ENCODE measurements around the gene PPFIBP1. TPM values are rescaled to one million over a fixed set of nuclear protein-coding genes. Genes with fewer than 3 reads are reported as not detected.

PPFIBP1 gene
- total and polyA plus RNA-seq, 2 of the 8 experiments (the other 6 are each of a cell fraction or from before 2014, with no cell fraction given) = 7.7 to 31.3 TPM

DNA sequence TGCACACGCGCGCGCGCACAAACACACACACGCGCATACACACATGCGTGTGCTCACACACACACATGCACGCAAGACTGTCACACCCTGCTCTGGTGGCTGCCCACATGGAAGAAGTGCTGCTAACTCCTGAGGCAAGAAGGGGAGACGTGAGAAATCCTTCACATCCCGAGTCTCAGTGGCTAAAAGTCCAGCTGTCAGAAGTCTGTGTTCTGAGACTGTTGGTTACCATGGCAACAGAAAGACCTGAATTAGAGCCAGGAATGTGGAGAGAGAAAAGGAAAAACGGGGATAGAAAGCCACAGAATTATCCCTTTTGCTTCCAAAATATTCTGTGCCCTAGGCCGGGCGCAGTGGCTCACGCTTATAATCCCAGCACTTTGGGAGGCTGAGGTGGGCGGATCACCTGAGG is 71.2 kb downstream of the PPFIBP1 start:
- H2BK120ac ChIP-seq (replicated peaks; ENCODE audit: low read depth, low read length) = no peak overlapping the region
- H2AFZ ChIP-seq (ENCODE audit: low read length) = no peak overlapping the region
- no peak overlapping the region for H3K56ac ChIP-seq (replicated peaks; ENCODE audit: insufficient read length, low read depth, low read length)
- POLR2A ChIA-PET (ENCODE audit: partially characterized antibody) = no interaction called here
- no peaks in the 10 kb centered on the region for H3K9me3 ChIP-seq (ENCODE audit: insufficient read depth in 2 of 2, low read depth in 1 of 2, low read length in 1 of 2)
- no peak overlapping the region for H3K9ac ChIP-seq (replicated peaks in 1 of 4; ENCODE audit: extremely low read depth in 1 of 4, low read depth in 3 of 4, low read length in 3 of 4)
- no peak overlapping the region for H2BK20ac ChIP-seq (ENCODE audit: low read length)
- CTCF ChIA-PET (ENCODE audit: partially characterized antibody) = interaction anchor here (0.8 kb wide), 1 partner anchor 40 kb away, joined by 4 read pairs; no protein-coding TSS in a partner anchor
- no peak overlapping the region for H4K91ac ChIP-seq (replicated peaks; ENCODE audit: insufficient read length, low read length)
- no peaks in the 10 kb centered on the region for H3K79me2 ChIP-seq (ENCODE audit: control insufficient read depth in 1 of 2, insufficient read depth in 2 of 2, low read length in 2 of 2)
- no peak overlapping the region for H3K4ac ChIP-seq (replicated peaks; ENCODE audit: insufficient read length, low read depth, low read length)
- peaks cover 0 to 3% (median 0%) of the 10 kb centered on the region in 4 experiments; a peak in 1 of 7 replicates for H3K4me1 ChIP-seq (replicated peaks in 1 of 4; ENCODE audit: control insufficient read depth in 3 of 4, insufficient read depth in 4 of 4, low read length in 3 of 4)
- no peaks in the 10 kb centered on the region for H3K27me3 ChIP-seq (replicated peaks in 1 of 4; ENCODE audit: control insufficient read depth in 3 of 4, extremely low read depth in 1 of 4, insufficient read depth in 3 of 4, low read length in 3 of 4)
- H3K27ac ChIP-seq (ENCODE audit: low read depth, low read length) = no peak overlapping the region
- H3K4me3 ChIP-seq (ENCODE audit: extremely low read depth in 1 of 4, insufficient read depth in 2 of 4, low read depth in 3 of 4, low read length in 4 of 4) = no peak overlapping the region
- WGBS, 2 experiments (ENCODE audit: extremely low coverage in 1 of 2, insufficient coverage in 1 of 2, insufficient read length in 1 of 2, insufficient replicate concordance in 2 of 2, low coverage in 1 of 2, low lambda C conversion rate in 2 of 2, missing lambda C conversion rate in 1 of 2) = 92% methylated on average over 16 of the region's 16 CpGs; no CpG with 5 or more reads in 1 of the 2 experiments
- no peaks in the 10 kb centered on the region for H3K79me1 ChIP-seq (ENCODE audit: low read depth, low read length)
- H3K36me3 ChIP-seq (ENCODE audit: control insufficient read depth in 2 of 4, insufficient read depth in 4 of 4, low read length in 3 of 4) = no peaks in the 10 kb centered on the region
- H4K20me1 ChIP-seq (replicated peaks in 1 of 2; ENCODE audit: control insufficient read depth in 1 of 2, insufficient read depth in 2 of 2, low read length in 2 of 2) = peaks cover 0 to 2% of the 10 kb centered on the region in 2 experiments
- H4K8ac ChIP-seq (ENCODE audit: extremely low read depth, insufficient read depth, low read length) = no peak overlapping the region
- H2BK5ac ChIP-seq (ENCODE audit: low read depth, low read length) = no peak overlapping the region
- no peak overlapping the region for H3K18ac ChIP-seq (ENCODE audit: extremely low read depth, low read length)
- no peak overlapping the region for H2BK15ac ChIP-seq (ENCODE audit: low read length)
- no peak overlapping the region for H3K14ac ChIP-seq (ENCODE audit: insufficient read length)
- H3K23me2 ChIP-seq (ENCODE audit: low read depth, low read length) = no peaks in the 10 kb centered on the region
- 0 out of 2 replicates have a peak overlapping the region, but pooled peaks have one; percentile 39 for H2AK5ac ChIP-seq (ENCODE audit: low read depth, low read length)
- no peak overlapping the region for H2BK12ac ChIP-seq (ENCODE audit: low read depth, low read length)
- no peak overlapping the region for H4K5ac ChIP-seq (ENCODE audit: insufficient read length, low read depth, low read length)
- no peak for DNase-seq (ENCODE audit: low read depth in 1 of 2, low spot score in 2 of 2)
- H3K4me2 ChIP-seq (ENCODE audit: insufficient read depth in 1 of 2, low read depth in 2 of 2, low read length in 2 of 2) = no peak overlapping the region
- no peak overlapping the region for H3K23ac ChIP-seq (ENCODE audit: insufficient read length)
- no peak for TF ChIP-seq SUZ12 (IDR thresholded peaks at IDR 0.05; ENCODE audit: low read length)
- TF ChIP-seq RFX5 (IDR thresholded peaks at IDR 0.05; ENCODE audit: borderline replicate concordance, low read depth, low read length) = no peak
- TF ChIP-seq CBX5 (IDR thresholded peaks at IDR 0.05; ENCODE audit: low read depth, low read length) = no peak
- no peak for TF ChIP-seq CREB1 (IDR thresholded peaks at IDR 0.05)
- FAIRE-seq = no peak

All from H1 (cell line).